GM21786 (cell line): ENCODE results near the gene CHIC2.
A peak's percentile ranks its signal among the peaks of the same experiment; 100 is the strongest.
"Not testable (repeated sequence)": the region's sequence is repeated elsewhere in the genome, so short reads cannot be mapped to it uniquely, and the experiment has no call there.

Source experiments
- ATAC-seq: cut with Tn5 transposase; IDR thresholded peaks from one replicate; pipeline ENCODE4 v1.9.1; 2021; ENCODE audit not compliant: unreplicated experiment

CHIC2 gene

GRCh38 chr4:54064317-54065111 is at the start of gene CHIC2:
TSS of gene CHIC2 (minus strand) at chr4:54064605. CDS start at chr4:54064300, 305 bp downstream.
- ATAC-seq: peak; percentile 96

GRCh38 chr4:54113206-54113605 is 48.8 kb upstream of the CHIC2 start:
- ATAC-seq: not testable (repeated sequence)

- no peak for ATAC-seq
Observed at GRCh38 chr4:54110019-54110416, 45.6 kb upstream of the CHIC2 start.

- ATAC-seq: no peak
Observed at GRCh38 chr4:54109241-54110018, 45.0 kb upstream of the CHIC2 start.

- ATAC-seq: no peak
Observed at GRCh38 chr4:54107951-54108748, 43.7 kb upstream of the CHIC2 start.

GRCh38 chr4:54104907-54105306 is 40.5 kb upstream of the CHIC2 start:
- no peak for ATAC-seq

GRCh38 chr4:54103190-54103574 is 38.8 kb upstream of the CHIC2 start:
- no peak for ATAC-seq

- ATAC-seq: no peak
Observed at GRCh38 chr4:54102531-54103106, 38.2 kb upstream of the CHIC2 start.

GRCh38 chr4:54101190-54102041 is 37.0 kb upstream of the CHIC2 start:
- ATAC-seq: no peak

GRCh38 chr4:54100595-54101189 is 36.3 kb upstream of the CHIC2 start:
- no peak for ATAC-seq

GRCh38 chr4:54099748-54100574 is 35.6 kb upstream of the CHIC2 start, which contains the start of gene GSX2:
TSS of gene GSX2 (plus strand) at chr4:54100163. CDS start at chr4:54100345, 182 bp downstream.
- ATAC-seq: no peak

- no peak for ATAC-seq
Observed at GRCh38 chr4:54099287-54099747, 34.9 kb upstream of the CHIC2 start.

- ATAC-seq: no peak
Observed at GRCh38 chr4:54098375-54098774, 34.0 kb upstream of the CHIC2 start.

GRCh38 chr4:54097152-54097551 is 32.7 kb upstream of the CHIC2 start:
- ATAC-seq: no peak

GRCh38 chr4:54096295-54096962 is 32.0 kb upstream of the CHIC2 start:
- ATAC-seq: no peak

GRCh38 chr4:54095110-54095825 is 30.9 kb upstream of the CHIC2 start:
- ATAC-seq: no peak

- ATAC-seq: no peak
Observed at GRCh38 chr4:54094451-54094850, 30.0 kb upstream of the CHIC2 start.
